GM12873 (cell line): ENCODE results near the gene PLEKHA5.

Experiments used
- TF ChIP-seq, protein P1 (sequence below): IDR thresholded peaks from 2 replicates; pipeline ENCODE4 v1.5.1; 2012; ENCODE audit warnings: low read depth, mild to moderate bottlenecking, moderate library complexity, low read length, control low read depth; ENCODE audit not compliant: insufficient read depth; ENCODE audit errors: missing control alignments

The PLEKHA5 gene

DNA sequence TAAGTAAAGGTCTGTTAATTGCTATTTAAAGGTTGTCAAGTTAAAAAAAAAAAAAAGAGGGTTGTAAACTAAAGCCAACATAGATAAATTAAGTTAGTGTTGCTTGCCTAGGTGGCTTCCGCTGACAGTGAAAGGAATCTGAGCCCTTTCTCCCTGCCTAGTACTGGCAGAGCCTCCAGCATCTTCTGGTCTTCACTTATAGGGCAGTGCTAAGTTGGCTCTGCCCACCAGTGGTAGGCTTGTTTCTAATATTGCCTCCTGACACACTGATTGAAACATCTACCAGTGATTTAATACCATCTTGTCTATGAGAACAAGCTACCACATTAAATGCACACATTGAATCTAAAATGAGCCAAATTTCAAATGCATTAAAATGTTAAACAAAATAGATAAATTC lies 39.7 kb downstream of the PLEKHA5 start:
- TF ChIP-seq, protein P1, sequence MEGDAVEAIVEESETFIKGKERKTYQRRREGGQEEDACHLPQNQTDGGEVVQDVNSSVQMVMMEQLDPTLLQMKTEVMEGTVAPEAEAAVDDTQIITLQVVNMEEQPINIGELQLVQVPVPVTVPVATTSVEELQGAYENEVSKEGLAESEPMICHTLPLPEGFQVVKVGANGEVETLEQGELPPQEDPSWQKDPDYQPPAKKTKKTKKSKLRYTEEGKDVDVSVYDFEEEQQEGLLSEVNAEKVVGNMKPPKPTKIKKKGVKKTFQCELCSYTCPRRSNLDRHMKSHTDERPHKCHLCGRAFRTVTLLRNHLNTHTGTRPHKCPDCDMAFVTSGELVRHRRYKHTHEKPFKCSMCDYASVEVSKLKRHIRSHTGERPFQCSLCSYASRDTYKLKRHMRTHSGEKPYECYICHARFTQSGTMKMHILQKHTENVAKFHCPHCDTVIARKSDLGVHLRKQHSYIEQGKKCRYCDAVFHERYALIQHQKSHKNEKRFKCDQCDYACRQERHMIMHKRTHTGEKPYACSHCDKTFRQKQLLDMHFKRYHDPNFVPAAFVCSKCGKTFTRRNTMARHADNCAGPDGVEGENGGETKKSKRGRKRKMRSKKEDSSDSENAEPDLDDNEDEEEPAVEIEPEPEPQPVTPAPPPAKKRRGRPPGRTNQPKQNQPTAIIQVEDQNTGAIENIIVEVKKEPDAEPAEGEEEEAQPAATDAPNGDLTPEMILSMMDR, result no peak

DNA sequence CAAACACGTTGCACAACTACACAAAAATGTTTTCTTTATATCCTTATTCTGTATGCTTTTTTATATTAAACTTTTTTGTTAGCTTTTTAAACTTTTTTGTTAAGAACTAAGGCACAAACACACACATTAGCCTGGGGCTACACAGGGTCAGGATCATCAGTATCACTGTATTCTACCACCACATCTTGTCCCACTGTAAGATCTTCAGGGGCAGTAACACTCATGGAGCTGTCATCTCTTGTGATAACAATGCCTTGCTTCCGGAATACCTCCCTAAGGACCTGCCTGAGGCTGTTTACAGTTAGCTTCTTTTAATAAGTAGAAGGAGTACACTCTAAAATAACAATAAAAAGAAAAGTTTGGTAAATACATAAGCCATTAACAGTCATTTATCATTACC lies 42.2 kb downstream of the PLEKHA5 start:
- TF ChIP-seq, protein P1, result no peak

DNA sequence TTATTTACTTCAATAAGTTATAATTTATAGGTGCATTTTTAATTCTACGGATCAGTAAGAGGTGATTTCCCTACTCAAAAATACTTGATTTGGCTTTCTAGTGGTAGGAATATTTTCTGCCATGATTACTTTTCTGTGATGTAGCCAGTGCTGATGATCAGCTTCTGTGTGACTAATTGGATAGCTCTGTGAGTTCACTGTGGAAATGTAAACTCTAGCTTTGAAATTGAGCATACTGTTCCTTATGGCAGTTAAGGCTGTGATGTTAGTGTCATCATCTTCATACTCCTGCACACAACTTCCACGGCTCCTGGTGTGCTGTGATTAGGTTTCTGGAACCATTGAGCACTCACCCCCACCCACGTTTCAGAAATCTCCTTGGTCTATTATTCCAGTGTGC lies 48.2 kb downstream of the PLEKHA5 start:
- TF ChIP-seq, protein P1, result no peak

DNA sequence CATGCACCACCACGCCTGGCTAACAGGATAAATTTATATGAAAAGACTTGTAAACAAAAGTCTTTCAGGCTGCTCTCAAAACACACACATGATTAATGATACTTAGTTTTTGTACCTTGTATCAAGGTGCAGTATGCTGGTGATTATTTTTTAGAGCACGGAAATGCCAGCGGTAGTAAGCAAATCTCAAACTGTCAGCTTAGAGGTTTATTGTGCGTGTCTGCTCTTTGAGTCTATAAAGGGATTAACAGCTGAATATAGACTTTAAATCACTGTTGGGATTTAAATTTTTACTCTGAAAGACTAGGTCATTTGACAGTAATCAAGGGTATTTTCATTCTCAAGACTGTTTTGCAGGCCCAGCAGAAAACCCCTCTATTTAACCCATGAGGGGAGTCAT lies 50.5 kb downstream of the PLEKHA5 start:
- TF ChIP-seq, protein P1, result no peak

DNA sequence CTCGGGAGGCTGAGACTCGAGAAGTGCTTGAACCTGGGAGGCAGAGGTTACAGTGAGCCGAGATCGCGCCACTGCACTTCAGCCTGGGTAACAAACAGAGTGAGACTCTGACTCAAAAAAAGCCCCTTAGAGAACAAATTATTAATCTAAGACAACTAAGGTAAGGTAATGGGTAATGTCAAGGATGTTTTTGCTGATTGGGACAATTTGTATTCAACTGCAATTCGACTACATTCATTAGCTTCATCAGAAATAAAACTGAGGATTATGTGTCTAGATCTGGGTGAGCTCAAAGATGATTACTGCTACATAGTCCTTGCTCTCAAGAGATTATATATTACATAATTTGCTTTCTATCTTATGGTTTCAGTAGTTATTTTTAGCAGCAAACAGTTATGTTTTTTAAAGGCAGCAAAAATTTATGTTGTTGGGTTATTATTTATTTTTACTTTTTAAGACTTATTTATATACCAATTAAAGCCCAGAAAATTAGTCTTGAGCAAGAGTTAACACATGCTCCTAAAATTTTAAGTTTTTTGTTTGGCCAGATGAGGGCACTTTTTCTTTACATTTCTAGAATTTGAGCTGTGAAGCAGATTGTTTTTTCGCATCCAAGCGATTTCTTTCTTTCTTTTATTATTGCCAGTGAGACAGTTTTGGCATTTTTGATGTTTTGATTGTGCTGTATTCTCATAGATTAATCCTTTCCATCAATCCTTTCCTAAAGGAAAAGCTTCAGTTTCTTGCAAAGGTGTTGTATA lies 52.3 kb downstream of the PLEKHA5 start:
- TF ChIP-seq, protein P1, result no peak

DNA sequence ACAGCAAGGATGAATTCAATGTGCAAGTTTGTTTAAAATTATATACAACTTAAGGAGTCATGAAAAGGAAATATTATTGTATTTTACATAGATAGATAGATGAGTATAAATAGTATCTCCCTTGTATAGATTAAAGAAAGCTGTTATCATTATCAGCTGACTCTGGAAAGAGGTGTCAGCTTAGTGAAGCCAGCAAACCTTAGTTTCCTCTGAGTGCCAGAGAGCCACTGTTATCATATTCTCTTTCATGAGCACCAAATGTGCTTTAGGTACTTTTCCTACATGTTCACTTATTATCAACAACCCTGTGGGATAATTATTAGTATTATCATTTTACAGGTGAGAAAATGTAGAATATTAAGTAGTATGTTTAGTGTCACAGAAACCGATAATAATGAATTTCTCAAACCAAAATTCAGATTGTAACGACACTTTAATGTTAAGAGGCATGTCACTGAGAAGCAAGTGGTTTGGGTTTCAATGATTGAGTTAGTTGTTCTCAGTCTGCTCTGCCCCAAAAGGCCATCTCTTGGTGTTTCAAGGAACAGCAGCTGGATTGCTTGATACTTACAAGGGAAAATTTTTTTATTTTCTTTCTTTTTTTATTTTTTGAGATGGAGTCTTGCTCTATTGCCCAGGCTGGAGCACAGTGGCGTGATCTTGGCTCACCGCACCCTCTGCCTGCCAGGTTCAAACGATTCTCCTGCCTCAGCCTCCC lies 53.7 kb downstream of the PLEKHA5 start:
- TF ChIP-seq, protein P1, result no peak

DNA sequence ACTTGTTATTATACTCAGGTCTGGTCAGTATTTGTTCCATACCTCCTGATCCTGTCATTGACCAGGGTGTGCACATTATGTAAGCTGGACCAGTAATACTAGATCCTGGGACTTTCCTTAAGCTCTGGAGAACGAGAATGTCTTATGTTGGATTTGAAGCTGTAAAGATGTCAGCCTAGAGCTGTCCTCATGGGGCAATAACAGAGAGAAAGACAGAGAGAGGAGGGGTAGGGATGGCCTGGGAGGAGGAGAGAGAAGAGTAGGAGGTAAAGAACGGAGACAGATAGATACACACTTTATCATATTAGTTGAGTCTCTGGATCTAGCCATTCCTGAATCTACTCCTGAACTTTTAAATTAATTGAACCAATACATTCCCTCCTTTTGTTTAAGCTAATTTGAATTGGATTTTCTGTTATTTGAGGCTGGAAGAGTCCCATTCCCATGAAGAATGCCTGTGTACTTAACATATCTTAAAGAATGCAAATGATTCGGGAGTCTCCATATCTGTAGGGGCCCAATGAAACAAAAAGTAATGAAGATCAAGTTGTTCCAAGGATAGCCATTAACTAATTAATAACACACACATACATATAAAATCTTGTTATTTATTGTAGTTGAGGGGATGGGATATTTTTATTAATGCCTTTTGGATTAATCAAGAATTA lies 55.9 kb downstream of the PLEKHA5 start:
- TF ChIP-seq, protein P1, result no peak
